ENCODE data around the gene NRL. TPM values are rescaled to one million over a fixed set of nuclear protein-coding genes. Genes with fewer than 3 reads are reported as not detected.

The NRL gene
- total RNA-seq, 1 experiment from 2014 or later, result 2.5 TPM

- Histone ChIP-seq H3K79me1 (ENCODE audit: insufficient read depth, low read depth, low read length, poor library complexity, severe bottlenecking) (peaks cover 7% of the 10 kb centered on the region), H3K27me3 (ENCODE audit: insufficient read depth, low read length) (no peaks in the 10 kb centered on the region), H3K23me2 (ENCODE audit: insufficient read length, low read depth, low read length, poor library complexity, severe bottlenecking) (peaks cover 19% of the 10 kb centered on the region), H2BK5ac (ENCODE audit: insufficient read length, low read length) (no peak overlapping the region), H2BK15ac (ENCODE audit: low read depth, low read length) (no peak overlapping the region), H3K14ac (ENCODE audit: insufficient read depth, low read length) (no peak overlapping the region), H4K5ac (ENCODE audit: insufficient read length, low read depth, low read length) (no peak overlapping the region), H3K9ac (ENCODE audit: extremely low read depth, insufficient read length, low read length) (no peak overlapping the region), H4K91ac (ENCODE audit: insufficient read length, low read depth, low read length) (no peak overlapping the region), H3K4me1 (ENCODE audit: insufficient read depth, low read length) (no peaks in the 10 kb centered on the region), H3K4ac (ENCODE audit: low read depth, low read length) (no peak overlapping the region), H2AFZ (ENCODE audit: low read length) (no peak overlapping the region), H3K23ac (ENCODE audit: insufficient read length, low read depth, low read length) (no peak overlapping the region), H3K4me2 (ENCODE audit: insufficient read depth, insufficient read length, low read length) (no peak overlapping the region), H3K56ac (ENCODE audit: insufficient read length, low read depth, low read length) (no peak overlapping the region), H4K20me1 (ENCODE audit: control insufficient read depth, insufficient read depth, insufficient read length) (no peaks in the 10 kb centered on the region), H2BK12ac (ENCODE audit: insufficient read length, low read depth, low read length) (no peak overlapping the region), H3T11ph (ENCODE audit: low read length) (no peak overlapping the region), H3K18ac (ENCODE audit: insufficient read length, low read depth, low read length) (no peak overlapping the region), H3K27ac (ENCODE audit: insufficient read length, low read depth, low read length) (no peak overlapping the region), H2BK120ac (ENCODE audit: low read depth, low read length, poor library complexity, severe bottlenecking) (no peak overlapping the region), H2AK5ac (ENCODE audit: insufficient read length, low read length) (no peak overlapping the region), H3K9me3 (ENCODE audit: control insufficient read depth, low read depth, low read length) (no peaks in the 10 kb centered on the region), H3K79me2 (ENCODE audit: insufficient read depth, low read length) (peaks cover 10% of the 10 kb centered on the region; the same call in 1 of the 2 replicates), H2BK20ac (ENCODE audit: low read depth, low read length, poor library complexity, severe bottlenecking) (no peak overlapping the region), H4K8ac (replicated peaks; ENCODE audit: insufficient read length, low read depth, low read length) (no peak overlapping the region)
- Mint-ChIP-seq H3K27ac (no peak overlapping the region), H3K4me1 (peaks cover 30 to 33% of the 10 kb centered on the region in 2 experiments), H3K27me3 (ENCODE audit: low read depth) (no peaks in the 10 kb centered on the region), H3K9me3 (no peaks in the 10 kb centered on the region), H3K4me3 (no peak overlapping the region), H3K36me3 (ENCODE audit: insufficient read depth in 1 of 3, low read depth in 3 of 3) (peaks cover 17 to 44% (median 43%) of the 10 kb centered on the region in 3 experiments)
- TF ChIP-seq CTCF (conservative IDR thresholded peaks at IDR 0.05), result no peak
- DNase-seq, result no peak
- no CpG with 5 or more reads among the region's 2 CpGs for WGBS (ENCODE audit: extremely low coverage, insufficient read length, low lambda C conversion rate)
These were observed 28.8 kb upstream of the NRL start for GRCh38 chr14:24143511-24143910.

Measured in H9 (cell line).